SK-N-SH (cell line): ENCODE results near the gene MAMLD1. TPM values are rescaled to one million over a fixed set of nuclear protein-coding genes. Genes with fewer than 3 reads are reported as not detected.

Source experiments
- CTCF ChIA-PET: fragments of 300-600, 350-600 bp; formaldehyde crosslinking; extraction: SDS; loops from one replicate; lab custom pipeline; 2021; lab: Yijun Ruan, JAX
- POLR2A ChIA-PET: fragments of 350-600 bp; sonication (Branson Sonifier 250); formaldehyde crosslinking; extraction: SDS; loops from one replicate; lab custom pipeline; 2020; ENCODE audit warnings: antibody characterized with exemption, inconsistent platforms; lab: Yijun Ruan, JAX
- DNase-seq: peaks from one replicate; pipeline ENCODE4 v3.0.0; 2012
- H2AFZ ChIP-seq: fragments of 200-600 bp; sonication (generic); 2 replicates; pipeline ENCODE4 v1.8.1; 2016; ENCODE audit warnings: antibody characterized with exemption, mild to moderate bottlenecking, low read depth
- H3F3A ChIP-seq: fragments of 200-600 bp; sonication (generic); replicated peaks from 2 replicates; pipeline ENCODE3; 2016; ENCODE audit warnings: antibody characterized with exemption, mild to moderate bottlenecking; ENCODE audit not compliant: insufficient read depth
- H3K27ac ChIP-seq, 2 experiments: fragments of 200-500 bp in 1 of 2; fragments of 200-600 bp in 1 of 2; sonication (Bioruptor generic) in 1 of 2; sonication (generic), shearing (Covaris generic) in 1 of 2; 2 replicates each; pipeline versions ENCODE4 v1.5.1 to v1.6.1; 2014 to 2016; ENCODE audit warnings: low read depth in 2 of 2, inconsistent platforms in 1 of 2, low read length in 1 of 2, mild to moderate bottlenecking in 1 of 2, mixed read lengths in 1 of 2
- H3K27me3 ChIP-seq: fragments of 200-600 bp; sonication (generic), shearing (Covaris generic); 2 replicates; pipeline ENCODE4 v1.6.1; 2016; ENCODE audit warnings: mixed run types; ENCODE audit not compliant: insufficient read depth
- H3K36me3 ChIP-seq, 2 experiments: fragments of 200-500 bp in 1 of 2; fragments of 200-600 bp in 1 of 2; sonication (Bioruptor generic) in 1 of 2; sonication (generic) in 1 of 2; replicated peaks in 1 of 2; 2 replicates each; pipeline versions ENCODE3 to v1.5.1; 2014 to 2016; ENCODE audit warnings: low read length in 1 of 2, mild to moderate bottlenecking in 1 of 2; ENCODE audit not compliant: insufficient read depth in 2 of 2, control insufficient read depth in 1 of 2
- H3K4me1 ChIP-seq, 2 experiments: fragments of 200-500 bp in 1 of 2; fragments of 200-600 bp in 1 of 2; sonication (Bioruptor generic) in 1 of 2; sonication (generic), shearing (Covaris generic) in 1 of 2; 2 replicates each; pipeline versions ENCODE4 v1.5.1 to v1.6.1; 2014 to 2016; ENCODE audit warnings: low read depth in 1 of 2, low read length in 1 of 2, mixed run types in 1 of 2; ENCODE audit not compliant: insufficient read depth in 2 of 2, control insufficient read depth in 1 of 2
- H3K4me2 ChIP-seq: fragments of 200-600 bp; sonication (generic), shearing (Covaris generic); 2 replicates; pipeline ENCODE4 v1.6.1; 2017; ENCODE audit warnings: mixed run types
- H3K4me3 ChIP-seq, 2 experiments: fragments of 200-500 bp in 1 of 2; fragments of 200-600 bp in 1 of 2; sonication (Bioruptor generic) in 1 of 2; sonication (generic), shearing (Covaris generic) in 1 of 2; 2 replicates each; pipeline versions ENCODE4 v1.5.1 to v1.8.1; 2014 to 2016; ENCODE audit warnings: low read depth in 2 of 2, inconsistent platforms in 1 of 2, low read length in 1 of 2, mild to moderate bottlenecking in 1 of 2, mixed read lengths in 1 of 2, moderate library complexity in 1 of 2
- H3K79me2 ChIP-seq: fragments of 200-600 bp; sonication (generic); 2 replicates; pipeline ENCODE4 v1.8.1; 2017; ENCODE audit warnings: mild to moderate bottlenecking; ENCODE audit not compliant: insufficient read depth
- H3K9ac ChIP-seq: fragments of 200-600 bp; sonication (generic); 2 replicates; pipeline ENCODE4 v1.6.1; 2017; ENCODE audit warnings: mixed run types
- H3K9me2 ChIP-seq: fragments of 200-600 bp; sonication (generic); 2 replicates; pipeline ENCODE4 v1.6.1; 2017; ENCODE audit warnings: mixed run types
- H3K9me3 ChIP-seq: fragments of 200-600 bp; sonication (generic); 2 replicates; pipeline ENCODE4 v1.6.1; 2017; ENCODE audit warnings: mixed run types, mild to moderate bottlenecking, moderate library complexity
- H4K20me1 ChIP-seq: fragments of 200-600 bp; sonication (generic); 2 replicates; pipeline ENCODE4 v1.6.1; 2017; ENCODE audit warnings: mild to moderate bottlenecking, mixed run types; ENCODE audit not compliant: insufficient read depth
- EZH2phosphoT487 ChIP-seq: fragments of 200-600 bp; sonication (generic); IDR thresholded peaks from 2 replicates; pipeline ENCODE4 v1.6.1; 2017; ENCODE audit warnings: low read depth, mixed run types, mild to moderate bottlenecking, antibody characterized with exemption, moderate library complexity, borderline replicate concordance
- FOSL2 ChIP-seq: IDR thresholded peaks from 2 replicates; pipeline ENCODE4 v1.4.0; 2012; ENCODE audit warnings: low read depth, mild to moderate bottlenecking, moderate library complexity, borderline replicate concordance
- FOXJ3 ChIP-seq: sonication (generic); formaldehyde crosslinking; IDR thresholded peaks from 2 replicates; pipeline ENCODE4 v1.5.1; 2020; ENCODE audit warnings: mild to moderate bottlenecking, missing genetic modification reagents
- FOXM1 ChIP-seq: IDR thresholded peaks from 2 replicates; pipeline ENCODE4 v1.4.0; 2012; ENCODE audit warnings: low read depth, mild to moderate bottlenecking
- GABPA ChIP-seq: IDR thresholded peaks from 2 replicates; pipeline ENCODE4 v1.4.0; 2012; ENCODE audit warnings: low read depth, mild to moderate bottlenecking
- GATA2 ChIP-seq: sonication (generic); formaldehyde crosslinking; IDR thresholded peaks from 2 replicates; pipeline ENCODE4 v1.5.0; 2020; ENCODE audit warnings: mild to moderate bottlenecking, missing genetic modification reagents
- JUND ChIP-seq: IDR thresholded peaks from 2 replicates; pipeline ENCODE4 v1.4.0; 2012
- MXI1 ChIP-seq: IDR thresholded peaks from 2 replicates; pipeline ENCODE4 v1.6.1; 2012; ENCODE audit warnings: mild to moderate bottlenecking, low read depth, low read length, improper control_type of control experiment
- NFIC ChIP-seq: IDR thresholded peaks from 2 replicates; pipeline ENCODE4 v1.4.0; 2012; ENCODE audit warnings: borderline replicate concordance
- NRF1 ChIP-seq: IDR thresholded peaks from 2 replicates; pipeline ENCODE4 v1.6.1; 2012; ENCODE audit warnings: low read depth, mild to moderate bottlenecking, low read length
- PBX3 ChIP-seq: IDR thresholded peaks from 2 replicates; pipeline ENCODE4; 2012
- POLR2AphosphoS5 ChIP-seq: IDR thresholded peaks from 2 replicates; pipeline ENCODE4 v1.6.1; 2012; ENCODE audit warnings: low read depth, low read length
- SIN3A ChIP-seq: IDR thresholded peaks from 2 replicates; pipeline ENCODE4 v1.6.1; 2012; ENCODE audit warnings: low read depth, mild to moderate bottlenecking, low read length, moderate library complexity, borderline replicate concordance
- TCF12 ChIP-seq: IDR thresholded peaks from 2 replicates; pipeline ENCODE4 v1.4.0; 2012
- YY1 ChIP-seq: IDR thresholded peaks from 2 replicates; pipeline ENCODE4 v1.4.0; 2012; ENCODE audit warnings: low read depth, mild to moderate bottlenecking
- WGBS: methylation state at CpG from one replicate; pipeline ENCODE4 v1.1.6; 2017; ENCODE audit warnings: low lambda C conversion rate; 5-methylcytosine and 5-hydroxymethylcytosine counted together
- polyA plus RNA-seq, 3 experiments: library from polyadenylated mRNA; depleted of rRNA; stranded (reverse); fragments of >200 nt; gene quantifications; 2 replicates each; pipeline ENCODE4 v1.2.3, GENCODE V29; 2012
- TF ChIP-seq, protein P1 (sequence below): IDR thresholded peaks from 2 replicates; pipeline ENCODE4 v1.4.0; 2012; ENCODE audit warnings: low read depth
- TF ChIP-seq, protein P2 (sequence below): IDR thresholded peaks from 2 replicates; pipeline ENCODE4 v1.4.0; 2012; ENCODE audit warnings: low read depth, borderline replicate concordance
- TF ChIP-seq, protein P3 (sequence below): fragments of 150-350 bp; IDR thresholded peaks from 2 replicates; pipeline ENCODE4 v1.6.1; 2017; ENCODE audit warnings: antibody characterized with exemption, low read length, low read depth, borderline replicate concordance
- TF ChIP-seq, protein P4 (sequence below): IDR thresholded peaks from 2 replicates; pipeline ENCODE4 v1.4.0; 2012; ENCODE audit warnings: low read depth, borderline replicate concordance

Gene MAMLD1
- polyA plus RNA-seq, 1 of the 3 experiments (the other 2 are of a cell fraction): 4.4 TPM

DNA sequence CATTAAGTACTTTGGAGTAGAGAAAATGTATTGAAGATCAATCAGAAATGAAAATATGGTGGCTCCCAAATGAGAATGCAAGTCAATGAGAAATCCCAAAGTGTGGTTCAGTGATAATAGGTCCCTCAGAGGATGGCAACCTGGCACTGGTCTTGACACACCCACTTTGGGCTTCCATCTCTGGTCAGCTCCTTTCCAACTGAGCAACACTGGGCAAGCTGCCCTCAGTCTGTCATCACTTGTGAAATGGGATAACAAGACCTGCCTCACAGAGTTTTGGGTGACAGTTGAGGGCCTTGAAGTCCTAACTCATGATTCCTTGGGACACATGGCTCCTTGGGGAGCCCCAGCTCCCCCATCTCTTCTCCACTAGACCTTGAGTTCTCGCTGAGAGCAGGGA is 29.0 kb upstream of the MAMLD1 start:
- H4K20me1 ChIP-seq: no peaks in the 10 kb centered on the region
- H3K27me3 ChIP-seq: no peaks in the 10 kb centered on the region
- H3K9me2 ChIP-seq: no peaks in the 10 kb centered on the region
- H3K4me3 ChIP-seq: no peak overlapping the region
- no peak overlapping the region for H2AFZ ChIP-seq
- no peak overlapping the region for H3K27ac ChIP-seq
- ChIA-PET CTCF (no interaction called here), POLR2A (interaction anchor here (0.6 kb wide), 1 partner anchor 127 kb away, joined by 3 read pairs; no protein-coding TSS in a partner anchor)
- no peak overlapping the region for H3K9ac ChIP-seq
- no peak for DNase-seq
- no peak overlapping the region for H3K4me2 ChIP-seq
- TF ChIP-seq SIN3A (no peak), FOSL2 (no peak), TCF12 (no peak), NRF1 (no peak), FOXM1 (no peak), GATA2 (CRISPR knock-in tag) (no peak), PBX3 (no peak)
- TF ChIP-seq, protein P1, sequence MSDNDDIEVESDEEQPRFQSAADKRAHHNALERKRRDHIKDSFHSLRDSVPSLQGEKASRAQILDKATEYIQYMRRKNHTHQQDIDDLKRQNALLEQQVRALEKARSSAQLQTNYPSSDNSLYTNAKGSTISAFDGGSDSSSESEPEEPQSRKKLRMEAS: no peak
- TF ChIP-seq, protein P2, sequence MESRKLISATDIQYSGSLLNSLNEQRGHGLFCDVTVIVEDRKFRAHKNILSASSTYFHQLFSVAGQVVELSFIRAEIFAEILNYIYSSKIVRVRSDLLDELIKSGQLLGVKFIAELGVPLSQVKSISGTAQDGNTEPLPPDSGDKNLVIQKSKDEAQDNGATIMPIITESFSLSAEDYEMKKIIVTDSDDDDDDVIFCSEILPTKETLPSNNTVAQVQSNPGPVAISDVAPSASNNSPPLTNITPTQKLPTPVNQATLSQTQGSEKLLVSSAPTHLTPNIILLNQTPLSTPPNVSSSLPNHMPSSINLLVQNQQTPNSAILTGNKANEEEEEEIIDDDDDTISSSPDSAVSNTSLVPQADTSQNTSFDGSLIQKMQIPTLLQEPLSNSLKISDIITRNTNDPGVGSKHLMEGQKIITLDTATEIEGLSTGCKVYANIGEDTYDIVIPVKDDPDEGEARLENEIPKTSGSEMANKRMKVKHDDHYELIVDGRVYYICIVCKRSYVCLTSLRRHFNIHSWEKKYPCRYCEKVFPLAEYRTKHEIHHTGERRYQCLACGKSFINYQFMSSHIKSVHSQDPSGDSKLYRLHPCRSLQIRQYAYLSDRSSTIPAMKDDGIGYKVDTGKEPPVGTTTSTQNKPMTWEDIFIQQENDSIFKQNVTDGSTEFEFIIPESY: no peak
- no peaks in the 10 kb centered on the region for H3F3A ChIP-seq
- H3K4me1 ChIP-seq: no peaks in the 10 kb centered on the region; a peak in 1 of 4 replicates
- no peaks in the 10 kb centered on the region for H3K79me2 ChIP-seq
- H3K36me3 ChIP-seq: no peaks in the 10 kb centered on the region
- WGBS: 17% methylated on average over 1 of the region's 1 CpG
- no peaks in the 10 kb centered on the region for H3K9me3 ChIP-seq

DNA sequence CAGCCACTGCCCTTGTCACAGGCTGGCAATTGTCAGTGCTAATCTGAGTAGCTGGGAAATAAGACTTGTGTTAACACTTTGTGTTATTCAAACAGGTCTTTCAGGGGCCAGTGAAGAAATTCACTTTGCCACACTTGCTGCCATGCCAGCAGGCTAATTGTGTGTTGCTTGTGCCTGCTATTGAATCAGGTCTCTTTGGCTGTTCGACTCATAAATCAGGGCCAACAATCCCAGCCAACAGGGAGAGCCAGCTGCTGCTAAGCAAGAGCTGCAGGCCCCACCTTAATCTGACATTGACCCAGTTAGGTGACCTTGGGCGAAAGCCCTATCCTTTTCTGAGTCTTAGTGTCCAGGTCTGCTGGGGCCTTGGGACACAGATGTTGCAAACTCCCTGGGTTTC is 28.1 kb upstream of the MAMLD1 start:
- Histone ChIP-seq H3K9me2 (no peaks in the 10 kb centered on the region), H3K27ac (no peak overlapping the region), H3K79me2 (no peaks in the 10 kb centered on the region), H3K9me3 (no peaks in the 10 kb centered on the region), H2AFZ (no peak overlapping the region), H3K4me1 (no peaks in the 10 kb centered on the region; a peak in 1 of 4 replicates), H3K4me2 (no peak overlapping the region), H3K4me3 (no peak overlapping the region), H3K36me3 (no peaks in the 10 kb centered on the region), H3F3A (no peaks in the 10 kb centered on the region), H3K9ac (no peak overlapping the region), H3K27me3 (no peaks in the 10 kb centered on the region), H4K20me1 (no peaks in the 10 kb centered on the region)
- POLR2A ChIA-PET: interaction anchor here (0.6 kb wide), 1 partner anchor 128 kb away, joined by 3 read pairs; no protein-coding TSS in a partner anchor
- no peak for DNase-seq
- CTCF ChIA-PET: no interaction called here
- 29% methylated on average over 1 of the region's 2 CpGs for WGBS
- TF ChIP-seq, protein P3, sequence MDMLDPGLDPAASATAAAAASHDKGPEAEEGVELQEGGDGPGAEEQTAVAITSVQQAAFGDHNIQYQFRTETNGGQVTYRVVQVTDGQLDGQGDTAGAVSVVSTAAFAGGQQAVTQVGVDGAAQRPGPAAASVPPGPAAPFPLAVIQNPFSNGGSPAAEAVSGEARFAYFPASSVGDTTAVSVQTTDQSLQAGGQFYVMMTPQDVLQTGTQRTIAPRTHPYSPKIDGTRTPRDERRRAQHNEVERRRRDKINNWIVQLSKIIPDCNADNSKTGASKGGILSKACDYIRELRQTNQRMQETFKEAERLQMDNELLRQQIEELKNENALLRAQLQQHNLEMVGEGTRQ: no peak
- TF ChIP-seq YY1: no peak
- TF ChIP-seq NFIC: no peak
- TF ChIP-seq, protein P2: no peak
- TF ChIP-seq MXI1: no peak
- no peak for TF ChIP-seq TCF12
- no peak for TF ChIP-seq NRF1
- TF ChIP-seq, protein P4, sequence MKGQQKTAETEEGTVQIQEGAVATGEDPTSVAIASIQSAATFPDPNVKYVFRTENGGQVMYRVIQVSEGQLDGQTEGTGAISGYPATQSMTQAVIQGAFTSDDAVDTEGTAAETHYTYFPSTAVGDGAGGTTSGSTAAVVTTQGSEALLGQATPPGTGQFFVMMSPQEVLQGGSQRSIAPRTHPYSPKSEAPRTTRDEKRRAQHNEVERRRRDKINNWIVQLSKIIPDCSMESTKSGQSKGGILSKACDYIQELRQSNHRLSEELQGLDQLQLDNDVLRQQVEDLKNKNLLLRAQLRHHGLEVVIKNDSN: no peak
- no peak for TF ChIP-seq PBX3
- TF ChIP-seq, protein P1: no peak
- no peak for TF ChIP-seq GABPA
- TF ChIP-seq EZH2phosphoT487: no peak
- no peak for TF ChIP-seq JUND
- no peak for TF ChIP-seq POLR2AphosphoS5
- no peak for TF ChIP-seq FOXJ3 (CRISPR knock-in tag)
- TF ChIP-seq FOXM1: no peak
